ENCODE measurements around the gene FANCE.
"Not testable (repeated sequence)": the region's sequence is repeated elsewhere in the genome, so short reads cannot be mapped to it uniquely, and the experiment has no call there.

FANCE gene

GRCh38 chr6:35500782-35501181 is 48.6 kb downstream of the FANCE start:
- no peak for DNase-seq

- DNase-seq = no peak
Measured at GRCh38 chr6:35501784-35502183, 49.6 kb downstream of the FANCE start.

GRCh38 chr6:35503534-35503933 is 51.4 kb downstream of the FANCE start:
- DNase-seq = no peak

GRCh38 chr6:35505999-35506412 is 53.9 kb downstream of the FANCE start:
- no peak for DNase-seq

- DNase-seq = no peak
Measured at GRCh38 chr6:35506536-35506935, 54.4 kb downstream of the FANCE start.

- no peak for DNase-seq
Measured at GRCh38 chr6:35507221-35507620, 55.1 kb downstream of the FANCE start.

- no peak for DNase-seq
Measured at GRCh38 chr6:35508027-35508426, 55.9 kb downstream of the FANCE start.

GRCh38 chr6:35508542-35508941 is 56.4 kb downstream of the FANCE start:
- no peak for DNase-seq

- no peak for DNase-seq
Measured at GRCh38 chr6:35510916-35511561, 58.9 kb downstream of the FANCE start.

- no peak for DNase-seq
Measured at GRCh38 chr6:35511562-35511941, 59.4 kb downstream of the FANCE start.

- no peak for DNase-seq
Measured at GRCh38 chr6:35512006-35512405, 59.9 kb downstream of the FANCE start.

- DNase-seq = no peak
Measured at GRCh38 chr6:35512740-35513139, 60.6 kb downstream of the FANCE start, which contains the start of gene TULP1. TULP1 (minus strand) TSS chr6:35512896; CDS start chr6:35512858, 38 bp downstream.

GRCh38 chr6:35514587-35514986 is 62.4 kb downstream of the FANCE start:
- no peak for DNase-seq

- DNase-seq = not testable (repeated sequence)
Measured at GRCh38 chr6:35515939-35516338, 63.8 kb downstream of the FANCE start.

All from CD4-positive, alpha-beta T cell treated with Interleukin-17A for 4 hours (primary cell).